HepG2 (cell line): ENCODE measurements around the gene SERTAD1. TPM values are rescaled to one million over a fixed set of nuclear protein-coding genes. Genes with fewer than 3 reads are reported as not detected.

Source experiments
- BCLAF1 ChIP-seq: fragments of 450-650 bp; IDR thresholded peaks from 2 replicates; pipeline ENCODE4 v1.6.1; 2017; ENCODE audit warnings: mild to moderate bottlenecking
- CREB3 ChIP-seq: sonication (generic); formaldehyde crosslinking; IDR thresholded peaks from 2 replicates; pipeline ENCODE4 v1.5.0; 2020; ENCODE audit warnings: missing genetic modification reagents
- GZF1 ChIP-seq: sonication (generic); formaldehyde crosslinking; IDR thresholded peaks from 2 replicates; pipeline ENCODE4 v1.5.1; 2020; ENCODE audit warnings: mild to moderate bottlenecking, missing genetic modification reagents
- MIER3 ChIP-seq: IDR thresholded peaks from 2 replicates; pipeline ENCODE4 v1.6.1; 2016; ENCODE audit warnings: missing compliant biosample characterization, borderline replicate concordance
- MTA1 ChIP-seq: sonication (generic); formaldehyde crosslinking; IDR thresholded peaks from 2 replicates; pipeline ENCODE4 v1.4.0; 2020; ENCODE audit warnings: missing genetic modification reagents, mild to moderate bottlenecking, borderline replicate concordance
- NFE2 ChIP-seq: sonication (generic); formaldehyde crosslinking; IDR thresholded peaks from 2 replicates; pipeline ENCODE4 v1.4.0; 2020; ENCODE audit warnings: missing genetic modification reagents
- NR2F1 ChIP-seq, 2 experiments: fragments of 450-650 bp in 1 of 2; formaldehyde crosslinking in 1 of 2; IDR thresholded peaks; 2 replicates each; pipeline versions ENCODE4 v1.5.0 to v1.6.1; 2016 to 2020; ENCODE audit warnings: mild to moderate bottlenecking in 1 of 2, missing compliant biosample characterization in 1 of 2, missing genetic modification reagents in 1 of 2, moderate library complexity in 1 of 2
- SIX1 ChIP-seq: sonication (generic); formaldehyde crosslinking; IDR thresholded peaks from 2 replicates; pipeline ENCODE4 v1.4.0; 2020; ENCODE audit warnings: missing genetic modification reagents, borderline replicate concordance
- SIX4 ChIP-seq: sonication (generic); formaldehyde crosslinking; IDR thresholded peaks from 2 replicates; pipeline ENCODE4 v1.4.0; 2020; ENCODE audit warnings: missing genetic modification reagents
- SRSF1 ChIP-seq: fragments of 200-400 bp; formaldehyde crosslinking; optimal IDR thresholded peaks from 2 replicates; pipeline ENCODE3; 2017; ENCODE audit warnings: mild to moderate bottlenecking, low read depth, low read length, moderate library complexity
- ZFP1 ChIP-seq: IDR thresholded peaks from 2 replicates; pipeline ENCODE4 v1.6.1; 2016
- ZNF3 ChIP-seq: IDR thresholded peaks from 2 replicates; pipeline ENCODE4 v1.7.0; 2017; ENCODE audit warnings: inconsistent platforms
- ZNF580 ChIP-seq: IDR thresholded peaks from 2 replicates; pipeline ENCODE4 v1.6.1; 2016; ENCODE audit warnings: low read depth, borderline replicate concordance
- ZNF615 ChIP-seq: sonication (generic); formaldehyde crosslinking; IDR thresholded peaks from 2 replicates; pipeline ENCODE4 v1.5.0; 2020; ENCODE audit warnings: mild to moderate bottlenecking, missing genetic modification reagents, borderline replicate concordance
- ZNF709 ChIP-seq: sonication (generic); formaldehyde crosslinking; IDR thresholded peaks from 2 replicates; pipeline ENCODE4 v1.5.0; 2020; ENCODE audit warnings: mild to moderate bottlenecking, missing genetic modification reagents
- polyA plus RNA-seq, 8 experiments: library from polyadenylated mRNA; depleted of rRNA in 3 of 8; stranded (reverse) in 7 of 8; unstranded in 1 of 8; fragments of >200 nt; fragmentation: Illumina TruSeq in 4 of 8; extraction: Trizol in 4 of 8; gene quantifications; 2 replicates each; pipeline versions ENCODE4 v1.2.1 to v1.2.3, GENCODE V29; 2011 to 2016; ENCODE audit warnings: low read depth in 4 of 8, missing spikeins in 1 of 8, mixed read lengths in 1 of 8; ENCODE audit not compliant: insufficient read depth in 1 of 8
- total RNA-seq, 5 experiments: library from RNA; depleted of rRNA; stranded (reverse); fragments of >200 nt; fragmentation: Illumina TruSeq; extraction: Trizol; gene quantifications; 2 replicates each; pipeline ENCODE4 v1.2.3, GENCODE V29; 2016; ENCODE audit warnings: low read depth in 1 of 5
- TF ChIP-seq, protein P1 (sequence below): sonication (generic); formaldehyde crosslinking; IDR thresholded peaks from 2 replicates; pipeline ENCODE4 v1.5.0; 2020; ENCODE audit warnings: missing genetic modification reagents
- TF ChIP-seq, protein P2 (sequence below): sonication (generic); formaldehyde crosslinking; conservative IDR thresholded peaks from 2 replicates; pipeline ENCODE4 v1.8.1; 2023; ENCODE audit warnings: missing genetic modification reagents
- TF ChIP-seq, protein P3 (sequence below): sonication (generic); formaldehyde crosslinking; conservative IDR thresholded peaks from 2 replicates; pipeline ENCODE4 v1.8.0; 2022; ENCODE audit warnings: missing genetic modification reagents
- TF ChIP-seq, protein P4 (sequence below): sonication (generic); formaldehyde crosslinking; IDR thresholded peaks from 2 replicates; pipeline ENCODE4 v1.4.0; 2020; ENCODE audit warnings: mild to moderate bottlenecking, missing genetic modification reagents
- TF ChIP-seq, protein P5 (sequence below): IDR thresholded peaks from 2 replicates; pipeline ENCODE4 v1.6.1; 2018; ENCODE audit warnings: missing genetic modification reagents

Gene SERTAD1
- total and polyA plus RNA-seq, 2 of the 13 experiments (the other 11 are each of a cell fraction or from before 2014, with no cell fraction given) = 4.3 to 4.5 TPM

DNA sequence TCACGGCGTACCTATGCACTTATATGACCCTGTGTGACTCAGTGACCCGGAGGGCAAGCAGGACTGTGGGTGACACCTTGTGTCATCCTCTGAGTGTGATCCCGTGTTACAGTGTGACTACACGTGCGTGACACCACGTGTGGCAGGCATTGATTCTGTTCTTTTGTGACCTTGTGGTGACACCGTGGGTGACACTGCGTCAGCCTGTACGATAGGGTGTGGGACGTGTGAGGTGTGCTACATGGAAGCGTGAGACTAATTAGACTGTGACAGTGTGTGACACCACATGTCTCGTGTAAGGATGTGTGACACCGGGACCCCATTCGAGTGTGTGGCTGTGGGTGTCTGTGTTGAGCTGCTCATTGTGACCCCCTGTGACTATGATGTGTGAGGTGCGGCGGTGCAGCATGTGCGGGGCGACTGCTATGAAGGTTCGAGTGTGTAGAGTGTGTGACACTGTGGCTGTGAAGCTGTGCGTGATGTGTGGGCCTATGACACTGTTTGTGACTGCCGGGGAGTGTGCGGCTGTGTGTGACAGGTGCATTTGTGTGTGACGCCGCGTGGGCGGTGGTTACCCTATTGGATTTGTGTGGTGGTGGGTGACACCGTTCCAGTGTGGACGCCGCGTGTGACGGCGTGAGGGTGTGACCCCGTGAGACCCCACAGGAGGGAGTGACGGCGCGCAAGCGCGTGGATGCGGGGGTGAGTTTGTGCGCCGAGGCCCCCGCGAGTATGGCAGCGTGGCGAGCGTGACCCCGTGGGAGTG, 40.6 kb upstream of the SERTAD1 start (continued):
- TF ChIP-seq BCLAF1 = no peak
- TF ChIP-seq, protein P1, sequence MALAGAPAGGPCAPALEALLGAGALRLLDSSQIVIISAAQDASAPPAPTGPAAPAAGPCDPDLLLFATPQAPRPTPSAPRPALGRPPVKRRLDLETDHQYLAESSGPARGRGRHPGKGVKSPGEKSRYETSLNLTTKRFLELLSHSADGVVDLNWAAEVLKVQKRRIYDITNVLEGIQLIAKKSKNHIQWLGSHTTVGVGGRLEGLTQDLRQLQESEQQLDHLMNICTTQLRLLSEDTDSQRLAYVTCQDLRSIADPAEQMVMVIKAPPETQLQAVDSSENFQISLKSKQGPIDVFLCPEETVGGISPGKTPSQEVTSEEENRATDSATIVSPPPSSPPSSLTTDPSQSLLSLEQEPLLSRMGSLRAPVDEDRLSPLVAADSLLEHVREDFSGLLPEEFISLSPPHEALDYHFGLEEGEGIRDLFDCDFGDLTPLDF (CRISPR knock-in tag) = no peak
- TF ChIP-seq, protein P2, sequence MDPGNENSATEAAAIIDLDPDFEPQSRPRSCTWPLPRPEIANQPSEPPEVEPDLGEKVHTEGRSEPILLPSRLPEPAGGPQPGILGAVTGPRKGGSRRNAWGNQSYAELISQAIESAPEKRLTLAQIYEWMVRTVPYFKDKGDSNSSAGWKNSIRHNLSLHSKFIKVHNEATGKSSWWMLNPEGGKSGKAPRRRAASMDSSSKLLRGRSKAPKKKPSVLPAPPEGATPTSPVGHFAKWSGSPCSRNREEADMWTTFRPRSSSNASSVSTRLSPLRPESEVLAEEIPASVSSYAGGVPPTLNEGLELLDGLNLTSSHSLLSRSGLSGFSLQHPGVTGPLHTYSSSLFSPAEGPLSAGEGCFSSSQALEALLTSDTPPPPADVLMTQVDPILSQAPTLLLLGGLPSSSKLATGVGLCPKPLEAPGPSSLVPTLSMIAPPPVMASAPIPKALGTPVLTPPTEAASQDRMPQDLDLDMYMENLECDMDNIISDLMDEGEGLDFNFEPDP (CRISPR knock-in tag) = no peak
- peak in 1 of 2 experiments; percentile 7; a peak in 1 of 4 replicates for TF ChIP-seq NR2F1 (CRISPR knock-in tag; IDR thresholded peaks at IDR 0.05)
- TF ChIP-seq NFE2 (CRISPR knock-in tag) = no peak
- TF ChIP-seq ZNF3 (CRISPR knock-in tag) = no peak
- TF ChIP-seq SIX1 (CRISPR knock-in tag) = no peak
- TF ChIP-seq ZNF615 (CRISPR knock-in tag) = no peak
- TF ChIP-seq SRSF1 = no peak
- TF ChIP-seq ZNF709 = no peak
- TF ChIP-seq, protein P3, sequence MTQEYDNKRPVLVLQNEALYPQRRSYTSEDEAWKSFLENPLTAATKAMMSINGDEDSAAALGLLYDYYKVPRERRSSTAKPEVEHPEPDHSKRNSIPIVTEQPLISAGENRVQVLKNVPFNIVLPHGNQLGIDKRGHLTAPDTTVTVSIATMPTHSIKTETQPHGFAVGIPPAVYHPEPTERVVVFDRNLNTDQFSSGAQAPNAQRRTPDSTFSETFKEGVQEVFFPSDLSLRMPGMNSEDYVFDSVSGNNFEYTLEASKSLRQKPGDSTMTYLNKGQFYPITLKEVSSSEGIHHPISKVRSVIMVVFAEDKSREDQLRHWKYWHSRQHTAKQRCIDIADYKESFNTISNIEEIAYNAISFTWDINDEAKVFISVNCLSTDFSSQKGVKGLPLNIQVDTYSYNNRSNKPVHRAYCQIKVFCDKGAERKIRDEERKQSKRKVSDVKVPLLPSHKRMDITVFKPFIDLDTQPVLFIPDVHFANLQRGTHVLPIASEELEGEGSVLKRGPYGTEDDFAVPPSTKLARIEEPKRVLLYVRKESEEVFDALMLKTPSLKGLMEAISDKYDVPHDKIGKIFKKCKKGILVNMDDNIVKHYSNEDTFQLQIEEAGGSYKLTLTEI (CRISPR knock-in tag) = no peak
- TF ChIP-seq MTA1 (CRISPR knock-in tag) = no peak; the same call in 1 of the 2 replicates
- no peak for TF ChIP-seq CREB3 (CRISPR knock-in tag)
- no peak for TF ChIP-seq GZF1
- TF ChIP-seq ZFP1 (CRISPR knock-in tag) = no peak
- no peak for TF ChIP-seq SIX4 (CRISPR knock-in tag)
- TF ChIP-seq MIER3 (CRISPR knock-in tag) = no peak
- no peak for TF ChIP-seq ZNF580 (CRISPR knock-in tag)
- TF ChIP-seq, protein P4, sequence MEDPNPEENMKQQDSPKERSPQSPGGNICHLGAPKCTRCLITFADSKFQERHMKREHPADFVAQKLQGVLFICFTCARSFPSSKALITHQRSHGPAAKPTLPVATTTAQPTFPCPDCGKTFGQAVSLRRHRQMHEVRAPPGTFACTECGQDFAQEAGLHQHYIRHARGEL (CRISPR knock-in tag) = no peak
- TF ChIP-seq, protein P5, sequence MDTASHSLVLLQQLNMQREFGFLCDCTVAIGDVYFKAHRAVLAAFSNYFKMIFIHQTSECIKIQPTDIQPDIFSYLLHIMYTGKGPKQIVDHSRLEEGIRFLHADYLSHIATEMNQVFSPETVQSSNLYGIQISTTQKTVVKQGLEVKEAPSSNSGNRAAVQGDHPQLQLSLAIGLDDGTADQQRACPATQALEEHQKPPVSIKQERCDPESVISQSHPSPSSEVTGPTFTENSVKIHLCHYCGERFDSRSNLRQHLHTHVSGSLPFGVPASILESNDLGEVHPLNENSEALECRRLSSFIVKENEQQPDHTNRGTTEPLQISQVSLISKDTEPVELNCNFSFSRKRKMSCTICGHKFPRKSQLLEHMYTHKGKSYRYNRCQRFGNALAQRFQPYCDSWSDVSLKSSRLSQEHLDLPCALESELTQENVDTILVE = no peak
